Esophagus mucosa (tissue), 1 donor: Measurements from ENCODE around the gene SYN1. TPM values are rescaled to one million over a fixed set of nuclear protein-coding genes. Genes with fewer than 3 reads are reported as not detected.

Source experiments
- ATAC-seq: fragments of 200-7000 bp; cut with Tn5 transposase; one replicate; pipeline ENCODE4 v1.9.1; 2020
- total RNA-seq: library from RNA; stranded (reverse); gene quantifications from one replicate; pipeline ENCODE4 v1.2.4, GENCODE V29; 2023
- donor health status: DM: yes; HTN: yes; CAD: no.

Gene SYN1
- total RNA-seq, 1 donor from 2014 or later: 0.16 TPM

DNA sequence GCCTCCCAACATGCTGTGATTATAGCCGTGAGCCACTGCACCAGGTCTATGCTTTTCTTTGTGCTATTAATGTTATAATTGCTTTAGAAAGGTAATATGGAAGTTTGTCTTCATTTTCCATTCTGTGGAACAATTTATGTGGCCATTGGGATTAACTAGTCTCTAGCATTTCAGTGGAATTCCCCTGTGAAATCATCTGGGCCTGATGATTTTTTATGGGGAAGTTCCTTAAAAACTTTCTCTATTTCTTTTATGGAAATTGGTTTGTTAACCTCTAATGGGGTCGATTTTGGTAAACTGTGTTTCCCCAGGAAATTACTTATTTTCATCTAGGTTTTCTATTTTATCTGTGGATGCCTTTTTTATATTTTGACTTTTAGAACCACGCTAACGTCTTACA, 26.1 kb downstream of the SYN1 start:
- no peak for ATAC-seq

DNA sequence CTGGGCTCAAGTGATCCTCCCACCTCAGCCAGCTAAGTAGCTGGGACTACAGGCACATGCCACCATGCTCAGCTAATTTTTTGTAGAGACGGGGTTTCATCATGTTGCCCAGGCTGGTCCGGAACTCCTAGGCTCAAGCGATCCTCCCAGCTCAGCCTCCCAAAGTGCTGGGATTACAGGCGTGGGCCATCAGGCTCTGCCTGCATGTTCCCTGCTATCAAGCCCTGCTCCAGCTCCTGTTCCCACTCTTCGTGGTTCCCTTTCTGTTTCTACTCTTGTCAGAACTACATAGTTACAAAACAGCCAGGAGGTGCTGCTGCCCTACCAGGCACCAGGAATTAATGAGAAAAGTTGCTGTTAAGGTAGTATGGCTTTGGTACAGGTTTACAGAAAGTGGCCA, 28.7 kb downstream of the SYN1 start:
- ATAC-seq: no peak

DNA sequence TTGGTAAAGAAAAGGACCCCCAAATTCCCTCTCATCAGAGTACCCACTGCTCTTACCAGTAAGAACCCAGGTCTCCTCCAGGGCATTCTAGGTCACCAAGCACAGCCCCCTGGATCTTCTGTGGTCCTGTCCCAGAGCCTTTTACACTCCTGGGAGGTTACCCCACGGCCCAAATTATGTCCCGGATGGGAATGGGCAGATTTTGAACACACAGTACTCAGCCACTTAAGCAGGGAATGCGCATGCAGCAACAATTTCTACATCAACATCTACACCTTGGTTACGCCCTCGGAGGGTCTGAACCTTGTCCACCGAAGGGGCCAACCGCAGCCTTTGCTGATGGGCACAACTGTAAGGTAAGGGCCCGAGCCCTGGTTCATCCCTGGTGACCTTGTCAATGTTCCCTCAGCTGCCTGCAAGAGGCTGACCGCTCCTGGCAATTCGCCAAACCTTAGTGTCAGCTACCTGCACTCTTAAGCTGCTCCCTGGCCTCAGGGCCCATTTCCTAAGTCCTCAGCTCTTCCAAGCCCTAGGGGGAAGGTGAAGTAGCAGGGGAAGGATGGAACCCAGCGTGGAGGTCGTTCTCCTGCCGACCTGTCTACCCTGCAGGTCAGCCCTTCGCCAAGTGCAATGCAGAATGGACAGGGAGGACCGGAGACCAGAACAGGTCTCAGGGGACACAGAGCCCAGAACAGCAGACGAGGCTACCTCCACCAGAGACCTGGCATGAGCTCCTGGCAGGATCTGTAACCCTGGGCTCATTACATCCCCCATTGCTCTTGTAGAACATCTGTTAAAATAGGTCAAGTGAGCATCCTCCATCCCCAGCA, 31.5 kb downstream of the SYN1 start:
- ATAC-seq: no peak

DNA sequence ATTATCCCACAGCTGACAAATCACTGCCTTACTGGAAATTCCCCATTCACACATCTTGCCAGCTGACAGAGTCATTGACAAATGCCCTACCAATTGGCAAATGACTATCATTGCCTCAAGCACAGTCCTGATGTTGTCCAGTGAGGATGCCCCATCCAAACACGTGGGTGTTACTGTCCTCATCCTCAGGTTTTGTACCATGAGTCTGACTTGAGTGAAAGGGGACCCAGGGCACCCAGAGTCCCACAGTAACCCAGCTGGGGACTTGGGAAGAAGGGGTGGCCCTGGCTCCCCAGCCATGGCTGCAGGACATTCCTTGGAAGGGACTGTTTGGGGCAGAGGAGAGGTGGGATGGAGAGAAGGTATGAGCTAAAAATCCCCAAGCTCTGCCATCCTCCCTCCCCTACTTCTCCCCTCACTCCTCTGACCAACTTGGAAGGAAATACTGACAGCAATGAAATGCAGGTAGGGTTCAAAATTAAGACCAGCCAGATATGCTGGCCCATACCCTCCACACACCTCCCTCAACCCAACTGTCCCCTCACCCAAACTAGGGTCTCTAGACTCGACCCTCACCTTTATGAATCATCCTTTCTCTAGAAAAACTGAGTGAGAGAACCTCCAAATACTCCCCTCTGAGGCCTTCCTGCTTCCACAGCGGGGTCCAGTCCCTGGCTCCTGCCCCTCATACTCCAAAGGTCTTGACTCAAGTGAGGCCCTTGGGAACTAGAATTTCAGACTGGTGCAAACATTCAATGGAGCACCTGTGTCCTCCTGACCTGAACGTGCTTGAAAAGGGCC, 32.4 kb downstream of the SYN1 start:
- ATAC-seq: no peak

DNA sequence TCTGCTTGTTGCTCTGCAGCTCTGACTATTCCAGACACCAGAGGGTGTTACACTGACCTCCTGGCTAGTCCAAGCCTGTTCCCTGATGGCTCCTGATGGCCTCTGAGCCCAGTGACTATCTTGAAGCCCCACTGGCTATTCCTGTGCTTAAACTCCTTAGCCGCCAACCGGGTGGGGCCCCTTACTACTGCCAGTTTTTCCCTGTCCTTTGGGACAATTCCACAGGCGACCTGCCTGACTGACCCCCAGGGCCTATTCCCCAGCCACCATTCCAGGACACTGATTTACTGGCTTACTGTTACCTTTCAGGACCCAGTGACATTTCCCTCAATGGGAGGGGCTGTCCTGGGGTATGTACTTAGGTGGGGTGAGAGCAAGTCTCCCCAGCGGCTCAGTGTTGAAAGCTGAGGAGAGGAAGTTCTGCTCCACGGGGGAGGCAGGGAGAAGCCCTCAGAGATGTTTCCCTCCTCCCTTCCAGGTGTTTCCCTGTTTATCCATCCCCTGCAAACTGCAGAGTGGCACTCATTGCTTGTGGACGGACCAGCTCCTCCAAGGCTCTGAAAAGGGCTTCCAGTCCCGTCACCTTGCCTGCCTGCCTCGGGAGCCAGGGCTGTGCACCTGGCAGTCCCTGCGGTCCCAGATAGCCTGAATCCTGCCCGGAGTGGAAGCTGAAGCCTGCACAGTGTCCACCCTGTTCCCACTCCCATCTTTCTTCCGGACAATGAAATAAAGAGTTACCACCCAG, 33.4 kb downstream of the SYN1 start:
- ATAC-seq: no peak

DNA sequence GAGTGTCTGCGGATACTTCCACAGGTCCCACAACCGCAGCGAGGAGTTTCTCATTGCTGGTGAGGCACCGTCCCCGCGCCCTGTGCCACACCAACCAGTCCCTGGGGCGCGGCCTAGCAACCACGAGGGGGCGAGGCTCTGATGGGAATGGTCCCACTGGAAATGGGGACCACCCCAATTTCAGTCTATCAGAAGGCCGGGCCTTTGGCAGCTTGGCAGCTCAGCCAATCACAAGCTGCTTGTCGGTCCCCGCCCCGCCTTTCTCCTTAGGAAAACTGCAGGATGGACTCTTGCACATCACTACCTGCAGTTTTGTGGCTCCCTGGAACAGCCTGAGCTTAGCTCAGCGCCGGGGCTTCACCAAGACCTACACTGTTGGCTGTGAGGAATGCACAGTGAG, 34.4 kb downstream of the SYN1 start:
- ATAC-seq: no peak

DNA sequence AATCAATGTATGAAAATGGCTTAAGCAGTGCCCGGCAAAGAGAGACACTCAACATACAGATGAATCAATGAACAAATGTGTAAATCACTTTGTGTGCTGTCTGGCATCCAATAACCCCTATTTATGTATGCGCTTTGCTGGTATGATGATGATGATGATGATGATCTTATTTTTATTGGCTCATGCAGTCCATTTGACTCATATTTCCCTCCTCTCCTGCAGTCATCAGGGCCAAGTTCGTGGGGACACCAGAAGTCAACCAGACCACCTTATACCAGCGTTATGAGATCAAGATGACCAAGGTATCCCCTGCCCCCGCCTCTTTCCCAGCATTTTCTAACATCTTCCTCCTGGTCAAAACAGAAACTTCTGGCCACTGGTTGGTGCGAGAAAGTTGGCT, 34.9 kb downstream of the SYN1 start:
- ATAC-seq: no peak

DNA sequence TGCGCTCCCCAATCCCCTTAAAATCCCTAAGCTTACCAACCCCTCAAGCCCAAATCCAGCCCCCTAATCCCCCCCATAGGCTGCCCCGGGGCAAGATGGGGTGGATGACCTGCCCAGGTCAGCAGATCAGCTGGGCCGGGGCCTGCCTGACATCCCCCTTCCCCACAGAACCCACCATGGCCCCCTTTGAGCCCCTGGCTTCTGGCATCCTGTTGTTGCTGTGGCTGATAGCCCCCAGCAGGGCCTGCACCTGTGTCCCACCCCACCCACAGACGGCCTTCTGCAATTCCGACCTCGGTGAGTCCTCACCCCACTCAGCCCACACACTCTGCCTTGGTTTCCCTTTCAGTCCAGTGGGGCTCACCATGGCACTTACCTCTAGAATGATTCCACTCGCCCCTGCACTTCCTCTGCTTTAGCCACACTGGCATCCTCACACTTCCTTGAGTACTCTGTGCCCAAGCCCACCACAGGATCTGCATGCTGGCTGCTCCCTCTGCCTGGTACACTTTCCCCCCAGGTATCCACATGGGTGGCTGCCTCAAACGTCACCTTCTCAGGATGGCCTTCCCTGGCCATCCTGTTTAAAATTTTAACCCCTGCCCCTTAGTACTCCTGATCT, 36.3 kb downstream of the SYN1 start:
- ATAC-seq: no peak

DNA sequence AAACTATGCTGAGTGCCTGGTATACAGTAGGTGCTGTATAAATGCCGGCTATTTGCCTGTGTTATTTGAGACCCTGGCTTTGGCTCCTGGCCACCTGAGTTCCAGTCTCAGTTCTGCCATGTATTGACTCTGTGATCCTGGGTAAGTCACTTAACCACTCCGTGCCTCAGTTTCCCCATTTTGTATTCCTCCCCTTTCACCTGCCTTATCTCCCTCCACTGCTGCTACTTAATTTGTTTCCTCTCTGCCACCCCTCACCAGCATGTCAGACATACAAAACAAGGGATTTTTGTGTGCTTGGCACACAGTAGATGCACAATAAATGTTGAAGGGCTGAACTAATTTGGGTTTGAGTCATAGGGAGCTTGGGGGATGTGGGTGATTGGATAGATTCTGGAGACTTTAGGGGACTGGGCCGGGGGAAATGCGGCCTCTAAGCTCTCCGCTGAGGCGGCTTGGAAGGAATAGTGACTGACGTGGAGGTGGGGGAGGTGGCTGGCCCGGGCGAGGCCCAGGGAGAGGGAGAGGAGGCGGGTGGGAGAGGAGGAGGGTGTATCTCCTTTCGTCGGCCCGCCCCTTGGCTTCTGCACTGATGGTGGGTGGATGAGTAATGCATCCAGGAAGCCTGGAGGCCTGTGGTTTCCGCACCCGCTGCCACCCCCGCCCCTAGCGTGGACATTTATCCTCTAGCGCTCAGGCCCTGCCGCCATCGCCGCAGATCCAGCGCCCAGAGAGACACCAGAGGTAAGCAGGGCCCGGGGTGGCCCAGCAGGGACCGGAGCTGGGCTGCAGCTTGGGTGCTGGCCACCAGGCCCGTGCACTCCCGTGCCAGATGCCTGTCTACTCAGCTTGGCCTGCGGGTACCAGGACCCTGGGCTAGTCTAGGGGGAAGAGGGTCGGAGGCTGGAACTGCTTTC, 37.7 kb downstream of the SYN1 start, which contains the start of gene TIMP1:
TIMP1 (plus strand) TSS at position 706 of the 917 bp plus-strand sequence. CDS start 980 bp downstream, outside the sequence.
- ATAC-seq: peak; percentile 90

DNA sequence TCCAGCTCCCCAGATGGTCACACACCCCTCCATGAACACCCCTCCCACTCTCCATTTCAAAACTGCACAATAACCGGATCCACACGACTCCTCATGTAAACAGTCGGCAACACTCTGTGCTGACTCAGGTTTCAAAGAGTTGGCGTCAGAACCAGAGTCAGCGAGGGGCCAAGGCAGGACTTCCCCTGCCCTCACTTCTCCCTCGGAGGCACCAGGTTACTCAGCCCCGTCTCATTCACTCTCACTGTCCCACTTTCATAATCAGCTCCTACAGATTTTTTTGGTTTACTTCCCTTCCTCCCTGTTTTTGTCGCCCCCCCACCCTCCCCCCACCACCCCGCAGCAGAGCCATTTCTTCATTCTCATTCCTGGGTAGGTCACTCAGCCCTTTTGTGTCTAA, 40.1 kb downstream of the SYN1 start:
- ATAC-seq: peak; percentile 17

DNA sequence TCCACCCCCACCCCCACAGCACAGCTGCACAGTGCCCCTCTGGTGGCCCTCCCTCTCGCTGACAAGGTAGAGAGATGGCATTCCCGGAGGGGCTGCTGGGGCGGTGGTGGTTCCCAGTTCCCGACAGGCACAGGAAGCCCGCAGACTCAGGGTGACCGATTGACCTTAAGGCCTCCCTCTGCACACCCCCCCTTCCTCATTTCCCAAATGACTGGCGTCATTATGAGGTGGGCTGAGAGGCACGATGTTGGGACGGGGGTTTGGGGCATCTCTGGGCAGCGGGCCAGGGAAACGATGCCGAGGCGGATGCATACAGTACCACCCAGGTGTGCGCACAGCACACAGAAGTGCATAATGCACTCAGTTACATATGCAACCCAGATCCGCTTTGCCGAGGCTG, 41.0 kb downstream of the SYN1 start:
- ATAC-seq: no peak

DNA sequence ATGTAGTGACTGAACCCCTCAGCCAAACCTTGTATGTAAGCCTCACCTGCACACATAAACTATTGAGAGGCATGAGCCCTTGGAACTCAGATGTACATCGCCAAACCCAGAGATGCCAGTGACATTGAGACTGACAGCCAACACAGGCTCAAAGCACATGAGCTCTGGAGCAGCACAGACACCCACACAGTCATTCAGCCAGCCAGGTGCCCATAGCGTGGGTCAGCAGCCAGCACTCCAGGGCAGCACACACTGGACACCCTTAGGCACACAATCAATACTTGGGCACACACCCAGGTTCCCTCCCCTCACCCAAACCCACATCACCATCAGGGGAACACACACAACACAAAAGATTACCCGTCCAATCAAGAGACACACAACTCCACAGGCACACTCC, 41.8 kb downstream of the SYN1 start:
- no peak for ATAC-seq

DNA sequence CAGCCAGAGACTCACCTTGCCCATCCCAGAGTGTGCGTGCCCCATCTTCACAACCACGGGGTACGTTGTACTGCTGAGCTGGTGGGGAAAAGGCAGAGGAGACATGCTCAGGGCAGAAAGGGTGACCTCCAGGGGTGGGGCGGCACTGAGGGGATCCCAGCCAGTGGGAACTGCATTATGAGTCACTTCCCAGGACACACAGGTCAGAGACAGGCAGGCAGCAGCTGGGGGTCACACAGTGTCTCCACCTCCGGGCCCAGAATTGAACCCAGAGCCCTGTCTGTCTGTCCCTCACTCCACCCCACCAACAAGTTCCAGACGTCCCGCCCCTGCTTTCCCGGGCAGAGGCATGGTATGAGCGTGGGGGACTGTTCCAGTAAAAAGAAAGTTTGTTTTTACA, 42.2 kb downstream of the SYN1 start:
- no peak for ATAC-seq

DNA sequence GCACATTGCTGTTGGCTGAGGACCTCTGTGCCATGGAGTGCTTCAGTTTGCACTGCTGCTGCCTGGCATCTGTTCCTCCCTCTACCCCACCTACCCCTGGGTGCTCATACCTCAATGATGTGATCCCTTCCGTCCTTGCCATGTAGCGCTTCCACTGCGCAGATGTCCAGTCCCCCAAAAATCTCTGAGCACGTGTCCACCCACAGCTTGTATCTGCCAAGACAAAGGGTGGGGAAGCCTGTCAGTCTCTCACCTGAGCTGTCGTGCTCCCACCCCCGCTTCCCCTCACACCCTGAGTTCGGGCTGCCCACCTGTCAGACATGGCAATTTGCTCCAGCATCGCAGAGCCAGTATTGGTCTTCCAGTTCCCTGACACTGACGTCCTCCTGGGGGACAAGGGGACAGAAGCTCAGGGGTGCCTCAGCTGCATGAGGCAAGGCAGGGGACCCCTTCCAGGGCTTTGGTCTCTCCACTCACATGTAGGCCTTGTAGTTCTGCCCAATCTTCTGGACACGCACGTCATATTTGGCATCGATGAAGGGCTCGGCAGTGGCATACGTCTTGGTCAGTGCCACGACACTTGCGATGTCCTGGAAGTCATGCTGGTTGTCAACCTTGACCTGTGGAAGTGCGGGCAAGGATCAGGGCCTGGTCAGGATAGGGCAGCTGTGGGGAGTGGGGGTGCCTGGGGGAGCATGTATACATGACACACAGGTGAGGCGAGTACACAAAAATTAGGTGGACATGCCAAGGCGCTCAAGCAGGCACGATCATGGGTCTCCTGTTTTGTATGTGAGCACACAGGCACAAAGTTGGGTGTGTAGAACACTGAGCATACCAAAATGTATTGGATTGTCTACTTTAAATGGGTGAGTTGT, 43.4 kb downstream of the SYN1 start:
- ATAC-seq: no peak

DNA sequence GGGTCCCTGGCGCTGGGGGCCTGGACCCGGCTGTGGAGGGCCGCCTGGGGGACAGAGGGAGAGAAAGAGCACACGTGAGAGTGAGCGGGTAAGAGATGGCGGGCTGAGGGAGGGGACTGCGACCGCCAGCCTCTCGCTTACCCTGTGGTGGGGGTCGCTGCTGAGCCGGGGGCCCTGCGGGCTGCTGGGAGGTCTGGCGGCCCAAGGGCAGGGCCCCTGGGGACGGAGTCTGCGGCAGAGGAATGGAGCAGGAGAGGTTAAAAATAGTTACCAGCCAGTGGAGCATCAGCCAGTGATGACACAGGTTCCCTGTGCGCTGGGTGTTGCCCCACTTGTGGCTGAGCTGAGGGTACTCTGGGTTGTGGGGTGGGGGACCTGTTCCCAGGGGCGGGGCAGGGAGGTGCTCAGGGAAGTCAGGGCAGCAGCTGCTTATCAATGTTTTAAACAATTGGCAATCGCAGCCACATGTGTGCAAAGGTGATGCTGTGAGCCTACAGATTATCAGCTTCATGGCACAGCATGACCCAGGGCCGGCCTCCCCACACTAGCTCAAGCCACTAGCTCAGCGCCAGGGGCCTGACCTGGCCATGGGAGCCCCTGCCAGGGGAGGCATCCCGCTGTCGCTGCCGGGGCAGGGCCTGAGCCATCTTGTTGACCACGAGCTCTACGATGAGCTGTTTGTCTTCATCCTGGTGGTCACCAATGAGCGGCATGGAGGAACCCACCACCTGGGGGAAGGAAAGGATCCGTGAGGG, 44.9 kb downstream of the SYN1 start:
- ATAC-seq: no peak

DNA sequence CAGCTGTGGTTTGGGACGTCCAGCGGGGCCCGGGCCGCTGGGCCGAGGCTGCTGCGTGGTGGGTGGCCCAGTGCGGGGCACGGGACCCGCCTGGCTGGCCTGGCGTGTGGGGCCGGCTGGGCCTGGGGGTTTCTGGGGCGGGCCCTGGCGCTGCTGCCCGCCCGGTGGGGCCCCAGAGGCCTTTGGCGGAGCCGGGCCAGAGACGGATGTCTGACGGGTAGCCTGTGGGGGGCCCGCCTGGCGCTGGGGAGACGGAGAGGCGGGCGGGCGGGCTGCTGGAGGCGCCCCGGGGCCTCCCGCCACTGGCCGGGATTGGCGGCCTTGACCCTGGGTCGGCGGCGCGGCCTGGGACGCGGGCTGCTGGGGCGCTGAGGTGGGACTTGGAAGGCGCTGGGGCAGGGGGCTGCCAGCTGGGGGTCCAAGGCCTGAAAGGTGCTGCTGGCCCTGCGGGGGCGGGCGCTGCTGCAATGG, 45.5 kb downstream of the SYN1 start:
- no peak for ATAC-seq

DNA sequence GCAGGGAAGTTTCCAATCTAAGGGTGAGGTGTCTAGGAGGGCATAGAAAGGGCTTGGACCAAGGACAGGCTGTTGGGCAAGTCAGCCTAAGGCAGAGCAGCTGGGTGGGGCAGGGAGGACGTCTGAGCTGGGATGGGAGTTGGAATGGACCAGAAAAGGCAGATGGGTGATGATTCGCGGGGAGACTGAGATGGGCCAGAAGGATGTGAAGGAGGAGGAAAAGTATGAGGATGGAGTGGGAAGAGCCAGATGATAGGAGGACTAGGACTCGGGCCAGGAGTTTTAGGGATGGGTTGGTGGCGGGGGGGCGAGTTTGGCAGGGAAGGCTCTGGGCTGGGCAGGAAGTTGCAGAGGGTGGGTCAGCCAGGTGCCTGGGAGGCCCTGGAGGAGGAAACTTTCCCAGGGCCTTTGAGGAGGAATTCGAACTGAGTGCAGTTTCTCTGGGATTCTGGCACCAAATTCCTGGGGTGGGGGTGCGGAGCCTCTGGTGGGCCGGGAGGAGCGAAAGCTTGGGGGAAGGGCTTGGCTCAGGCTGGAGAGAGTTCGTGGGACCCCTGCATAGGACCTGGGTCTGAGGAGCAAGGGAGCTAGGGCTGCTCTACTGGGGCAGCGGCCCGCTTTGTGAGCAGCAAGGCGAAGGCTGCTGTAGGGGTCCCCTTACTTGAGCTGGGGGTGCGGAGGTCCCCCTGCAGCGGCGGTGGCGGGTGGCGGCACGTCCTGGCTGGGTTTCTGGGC, 46.1 kb downstream of the SYN1 start:
- ATAC-seq: peak; percentile 46

DNA sequence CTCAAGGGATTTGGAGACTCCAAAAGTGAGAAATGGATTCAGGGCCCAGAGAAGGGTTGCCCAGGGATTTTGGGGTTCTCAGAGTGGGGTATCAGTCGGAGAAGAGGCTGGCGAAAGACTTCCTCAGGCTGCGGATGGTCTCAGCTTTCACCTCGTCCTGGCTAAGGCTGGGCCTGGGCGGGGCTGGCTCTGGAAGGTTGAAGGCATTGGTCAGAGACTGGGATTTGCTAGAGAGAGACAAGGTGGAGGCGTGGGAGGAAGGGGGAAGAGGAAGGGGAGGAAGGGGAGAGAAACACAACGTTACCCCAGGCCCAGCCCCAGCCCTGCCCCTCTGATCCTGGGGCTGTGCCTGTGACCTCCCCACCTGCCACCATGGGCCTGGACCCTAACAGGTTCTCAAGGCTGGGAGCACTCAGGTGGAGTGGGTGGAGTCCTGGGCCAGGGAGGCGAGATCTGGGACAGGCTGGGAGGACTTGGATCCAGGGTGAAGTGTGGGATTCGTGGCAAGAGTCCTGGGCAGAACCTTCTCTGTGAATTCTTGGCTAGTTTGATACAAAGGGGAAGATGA, 46.8 kb downstream of the SYN1 start:
- ATAC-seq: peak; percentile 14
